Epithelial cell of prostate (primary cell): ENCODE data around the gene PGK1.
A peak's percentile ranks its signal among the peaks of the same experiment; 100 is the strongest.
"Not testable (repeated sequence)": the region's sequence is repeated elsewhere in the genome, so short reads cannot be mapped to it uniquely, and the experiment has no call there.

ENCODE experiments used
- DNase-seq: peaks from one replicate; pipeline ENCODE4 v3.0.0-alpha.2; 2011; ENCODE audit warnings: low read depth, low spot score
- H3K27ac ChIP-seq: fragments of 450-650 bp; 2 replicates; pipeline ENCODE4 v1.5.1; 2017; ENCODE audit warnings: mild to moderate bottlenecking

PGK1 gene

GRCh38 chrX:78111140-78111931, 7.3 kb downstream of the PGK1 start:
- H3K27ac ChIP-seq: no peak overlapping the region
- DNase-seq: no peak

GRCh38 chrX:78116365-78116764, 12.3 kb downstream of the PGK1 start:
- H3K27ac ChIP-seq: no peak overlapping the region

GRCh38 chrX:78116766-78117165, 12.7 kb downstream of the PGK1 start:
- no peak for DNase-seq
- no peak overlapping the region for H3K27ac ChIP-seq

More at GRCh38 chrX:78116365-78116764, 12.3 kb downstream of the PGK1 start:
- DNase-seq: no peak

- no peak for DNase-seq
- H3K27ac ChIP-seq: no peak overlapping the region
Observed at GRCh38 chrX:78118628-78119027, 14.6 kb downstream of the PGK1 start.

- DNase-seq: no peak
- no peak overlapping the region for H3K27ac ChIP-seq
Observed at GRCh38 chrX:78119521-78120227, 15.6 kb downstream of the PGK1 start.

- DNase-seq: peak; percentile 55
- H3K27ac ChIP-seq: peak overlapping the region; percentile 36
Observed at GRCh38 chrX:78123190-78123589, 19.1 kb downstream of the PGK1 start.

- peak overlapping the region; percentile 36 for H3K27ac ChIP-seq
- DNase-seq: no peak
Observed at GRCh38 chrX:78124307-78124706, 20.3 kb downstream of the PGK1 start.

GRCh38 chrX:78125148-78125547, 21.1 kb downstream of the PGK1 start:
- no peak overlapping the region for H3K27ac ChIP-seq
- no peak for DNase-seq

GRCh38 chrX:78125781-78126180, 21.7 kb downstream of the PGK1 start:
- DNase-seq, H3K27ac ChIP-seq: not testable (repeated sequence)

GRCh38 chrX:78129714-78130113, 25.7 kb downstream of the PGK1 start:
- H3K27ac ChIP-seq: no peak overlapping the region
- DNase-seq: no peak

- H3K27ac ChIP-seq: no peak overlapping the region
- DNase-seq: no peak
Observed at GRCh38 chrX:78130396-78130795, 26.3 kb downstream of the PGK1 start.

- DNase-seq: no peak
- no peak overlapping the region for H3K27ac ChIP-seq
Observed at GRCh38 chrX:78131117-78131516, 27.1 kb downstream of the PGK1 start.

- DNase-seq: no peak
- H3K27ac ChIP-seq: no peak overlapping the region
Observed at GRCh38 chrX:78133238-78133960, 29.4 kb downstream of the PGK1 start.

GRCh38 chrX:78139160-78140123, 35.4 kb downstream of the PGK1 start, which contains the start of gene TAF9B:
Gene TAF9B (minus strand): TSS chrX:78139650. CDS start chrX:78139611, 39 bp downstream.
- H3K27ac ChIP-seq: peak within 1 kb of the TSS; percentile 32
- DNase-seq: peak; percentile 34

- DNase-seq: no peak
- H3K27ac ChIP-seq: no peak overlapping the region
Observed at GRCh38 chrX:78140206-78140605, 36.2 kb downstream of the PGK1 start.

- not testable (repeated sequence) for H3K27ac ChIP-seq, DNase-seq
Observed at GRCh38 chrX:78147002-78147540, 43.0 kb downstream of the PGK1 start.

- H3K27ac ChIP-seq, DNase-seq: not testable (repeated sequence)
Observed at GRCh38 chrX:78157373-78157772, 53.3 kb downstream of the PGK1 start.

- not testable (repeated sequence) for DNase-seq, H3K27ac ChIP-seq
Observed at GRCh38 chrX:78157846-78158245, 53.8 kb downstream of the PGK1 start.

GRCh38 chrX:78160711-78161110, 56.7 kb downstream of the PGK1 start:
- DNase-seq: not testable (repeated sequence)

More at GRCh38 chrX:78160711-78161110, 56.7 kb downstream of the PGK1 start:
- not testable (repeated sequence) for H3K27ac ChIP-seq
